Heart right ventricle (tissue), 16 donors: ENCODE results near the gene HTR2B. TPM values are rescaled to one million over a fixed set of nuclear protein-coding genes. Genes with fewer than 3 reads are reported as not detected.

ENCODE experiments used
- ATAC-seq, 8 donors: fragments of 200-7000 bp; cut with Tn5 transposase; one replicate each; pipeline ENCODE4 v1.9.1; 2020; ENCODE audit warnings: mild to moderate bottlenecking in 8 of 8, moderate library complexity in 8 of 8, moderate number of reproducible peaks in 1 of 8
- DNase-seq, 2 donors: peaks; one replicate each; pipeline ENCODE4 v3.0.0-alpha.2; 2020
- H3K27ac ChIP-seq, 10 donors: fragments of 200-600 bp; sonication (generic) in 2 of 10; one replicate each; pipeline versions ENCODE4 v1.5.0 to v1.8.0; 2020 to 2022; ENCODE audit warnings: mild to moderate bottlenecking in 3 of 10
- H3K27me3 ChIP-seq, 7 donors: fragments of 200-600 bp; one replicate each; pipeline ENCODE4 v1.8.0; 2021 to 2022; ENCODE audit warnings: mild to moderate bottlenecking in 2 of 7
- H3K36me3 ChIP-seq, 9 donors: fragments of 200-600 bp; sonication (generic) in 1 of 9; one replicate each; pipeline versions ENCODE4 v1.5.0 to v1.8.0; 2020 to 2022; ENCODE audit warnings: mild to moderate bottlenecking in 2 of 9
- H3K4me1 ChIP-seq, 9 donors: fragments of 200-600 bp; sonication (generic) in 1 of 9; one replicate each; pipeline versions ENCODE4 v1.5.0 to v1.8.0; 2020 to 2022; ENCODE audit warnings: mild to moderate bottlenecking in 4 of 9
- H3K4me3 ChIP-seq, 10 donors: fragments of 200-600 bp; sonication (generic) in 2 of 10; one replicate each; pipeline versions ENCODE4 v1.5.0 to v1.8.0; 2020 to 2022; ENCODE audit warnings: mild to moderate bottlenecking in 7 of 10, moderate library complexity in 2 of 10
- H3K9me3 ChIP-seq, 11 donors: fragments of 200-600 bp in 10 of 11; sonication (generic) in 2 of 11; one replicate each; pipeline versions ENCODE4 v1.5.0 to v1.8.0; 2013 to 2022; ENCODE audit warnings: mild to moderate bottlenecking in 2 of 11, control low read depth in 1 of 11, moderate library complexity in 1 of 11
- WGBS, 2 donors: extraction: QIAGEN DNeasy Blood & Tissue Kit; methylation state at CpG; one replicate each; pipeline ENCODE4 v1.1.7; 2013; ENCODE audit warnings: inconsistent platforms in 1 of 2; 5-methylcytosine and 5-hydroxymethylcytosine counted together
- intact Hi-C, 10 donors: fragments of 100-400 bp; cut with DNase I; formaldehyde crosslinking; loops; one replicate each; pipeline versions ENCODE4 v1.11.1 to v1.14.2; 2022
- polyA plus RNA-seq, 2 donors: library from polyadenylated mRNA; stranded (reverse); fragments of 200-250 nt; gene quantifications; one replicate each; pipeline ENCODE4 v1.2.3, GENCODE V29; 2013
- total RNA-seq, 10 donors: library from RNA; stranded (reverse); fragmentation: NEBNext Ultra II Directional in 3 of 10; extraction: Animal tissue kit (Norgen Biotek cat#: 25700) in 3 of 10; gene quantifications; one replicate each; pipeline versions ENCODE4 v1.2.1 to v1.2.4, GENCODE V29; 2021 to 2023
- TF ChIP-seq, protein P1 (sequence below), 9 donors: fragments of 200-600 bp; sonication (generic) in 2 of 9; IDR thresholded peaks; one replicate each; pipeline versions ENCODE4 v1.5.0 to v1.8.0; 2021 to 2022; ENCODE audit warnings: antibody characterized with exemption in 9 of 9, mild to moderate bottlenecking in 5 of 9, moderate library complexity in 1 of 9
- donor health status: Arrhythmogenic right ventricular cardiomyopathy.
- donor health status: ischemic (EF 13 %, LVEDD 7.1; RV severe dilation, severe dysfunction).
- donor health status: healthy with polysubstance abuse.
- donor health status: DM: no; HTN: yes; CAD: no.
- donor health status: DM: no; HTN: no; CAD: no.
- donor health status: ischemic (EF 25% LVEDD 6.9; RV normal size, moderate dysfunction).
- donor health status: ischemic (EF 25% LVEDD 5.7; RV mildly dilated, moderate dysfunction).
- donor health status: healthy.
- donor health status: DM: yes; HTN: yes; CAD: no.
- donor health status: Ischemic cardiomyopathy.
- donor health status: ischemic (EF 35%, LVEDD 5.7; RV mildly dilated, moderate dysfunction).
- donor health status: nonischemic (EF 11% LVEDD 7.7; RV severe dilation, severe dysfunction).
- donor health status: DM: yes; HTN: yes; CAD: no.
- donor health status: PGD.
- donor health status: ischemic (EF 29% LVEDD 5.4; RV normal size, mild dysfunction).
- donor health status: nonischemic (EF 23%, LVEDD 6.1; RV moderate dilation, normal function).

The HTR2B gene
- total and polyA plus RNA-seq, 12 donors: 0.10 to 2.7 (median 0.71) TPM; not detected in 1

DNA sequence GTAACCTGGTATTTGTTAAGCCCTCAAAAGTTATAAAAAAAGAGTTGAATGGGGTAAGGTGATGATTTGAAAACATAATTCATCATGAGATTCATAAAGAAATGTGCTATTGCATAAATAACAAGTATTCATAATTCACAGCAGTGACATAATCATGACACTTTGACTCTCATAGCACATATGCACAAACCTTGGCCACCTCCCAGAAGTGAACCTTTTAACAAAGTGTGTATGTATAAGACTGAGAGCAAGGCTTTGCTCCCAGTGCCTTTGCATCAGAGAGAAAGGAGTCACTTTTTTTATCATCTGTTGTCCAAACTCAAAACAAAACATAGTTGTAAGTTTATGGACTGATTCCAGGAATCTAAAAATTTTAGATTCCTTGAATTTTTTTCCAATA lies 15.0 kb upstream of the HTR2B start:
- DNase-seq (no peak), ATAC-seq (no peak)
- H3K27me3 ChIP-seq: no peaks in the 10 kb centered on the region
- no peak overlapping the region for H3K4me3 ChIP-seq
- TF ChIP-seq, protein P1, sequence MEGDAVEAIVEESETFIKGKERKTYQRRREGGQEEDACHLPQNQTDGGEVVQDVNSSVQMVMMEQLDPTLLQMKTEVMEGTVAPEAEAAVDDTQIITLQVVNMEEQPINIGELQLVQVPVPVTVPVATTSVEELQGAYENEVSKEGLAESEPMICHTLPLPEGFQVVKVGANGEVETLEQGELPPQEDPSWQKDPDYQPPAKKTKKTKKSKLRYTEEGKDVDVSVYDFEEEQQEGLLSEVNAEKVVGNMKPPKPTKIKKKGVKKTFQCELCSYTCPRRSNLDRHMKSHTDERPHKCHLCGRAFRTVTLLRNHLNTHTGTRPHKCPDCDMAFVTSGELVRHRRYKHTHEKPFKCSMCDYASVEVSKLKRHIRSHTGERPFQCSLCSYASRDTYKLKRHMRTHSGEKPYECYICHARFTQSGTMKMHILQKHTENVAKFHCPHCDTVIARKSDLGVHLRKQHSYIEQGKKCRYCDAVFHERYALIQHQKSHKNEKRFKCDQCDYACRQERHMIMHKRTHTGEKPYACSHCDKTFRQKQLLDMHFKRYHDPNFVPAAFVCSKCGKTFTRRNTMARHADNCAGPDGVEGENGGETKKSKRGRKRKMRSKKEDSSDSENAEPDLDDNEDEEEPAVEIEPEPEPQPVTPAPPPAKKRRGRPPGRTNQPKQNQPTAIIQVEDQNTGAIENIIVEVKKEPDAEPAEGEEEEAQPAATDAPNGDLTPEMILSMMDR (IDR thresholded peaks at IDR 0.05): no peak
- H3K4me1 ChIP-seq: peaks cover 0 to 11% (median 0%) of the 10 kb centered on the region in 9 donors
- H3K36me3 ChIP-seq: peaks cover 0 to 38% (median 0%) of the 10 kb centered on the region in 9 donors
- no peak overlapping the region for H3K27ac ChIP-seq
- H3K9me3 ChIP-seq: no peaks in the 10 kb centered on the region
- intact Hi-C loops: no loop called here

- Histone ChIP-seq H3K9me3 (no peaks in the 10 kb centered on the region), H3K27ac (no peak overlapping the region), H3K27me3 (no peaks in the 10 kb centered on the region), H3K36me3 (peaks cover 0 to 32% (median 0%) of the 10 kb centered on the region in 9 donors), H3K4me1 (peaks cover 0 to 16% (median 2%) of the 10 kb centered on the region in 9 donors), H3K4me3 (no peak overlapping the region)
- WGBS, 2 donors: 73 to 82% methylated on average over 8 of the region's 8 CpGs
- ATAC-seq: peak in 3 of 8 donors; percentile 28 to 42 (median 31)
- TF ChIP-seq, protein P1 (IDR thresholded peaks at IDR 0.05): no peak
- no peak for DNase-seq
- intact Hi-C loops: no loop called here
These were observed 13.9 kb upstream of the HTR2B start for GRCh38 chr2:231138699-231139098.

DNA sequence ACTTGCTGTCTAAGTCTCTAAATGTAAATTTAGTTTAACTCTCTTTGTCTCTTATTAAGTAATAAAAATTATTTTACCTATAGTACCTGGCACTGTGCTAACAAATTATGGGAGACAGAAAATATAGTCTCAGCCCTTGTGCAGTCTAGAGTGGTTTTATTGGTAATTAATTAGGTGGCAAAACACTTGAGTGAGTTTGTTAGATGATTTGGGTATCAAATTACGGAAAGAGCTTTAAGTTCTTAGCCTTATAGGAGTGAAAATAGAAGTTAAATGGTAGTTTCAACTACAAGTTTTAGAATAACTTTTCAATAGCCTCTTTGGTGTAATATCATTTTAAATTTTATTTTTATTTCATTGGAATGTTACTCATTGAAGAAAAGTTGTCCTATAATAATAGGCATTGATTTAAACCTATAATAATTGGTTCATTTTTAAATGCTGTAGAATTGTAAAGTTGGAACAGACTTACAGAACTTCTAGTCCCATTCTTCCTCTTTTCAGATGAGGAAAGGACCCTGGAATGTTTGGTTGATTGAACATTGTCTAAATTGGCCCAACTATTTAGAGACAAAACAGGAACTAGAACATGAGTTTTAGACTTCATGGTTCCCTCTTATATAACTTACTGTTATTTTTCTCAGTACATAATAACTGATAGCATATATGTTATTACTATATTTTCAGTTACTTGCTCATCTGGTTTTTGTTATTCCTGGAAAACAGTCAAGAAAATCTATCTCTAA lies 10.2 kb upstream of the HTR2B start:
- TF ChIP-seq, protein P1 (IDR thresholded peaks at IDR 0.05): no peak
- H3K4me3 ChIP-seq: no peak overlapping the region
- 97 to 98% methylated on average over 1 of the region's 1 CpG for WGBS, 2 donors
- DNase-seq (no peak), ATAC-seq (no peak)
- peak overlapping the region in 4 of 10 donors; percentile 0 to 59 (median 18) for H3K27ac ChIP-seq
- no peaks in the 10 kb centered on the region for H3K9me3 ChIP-seq
- H3K36me3 ChIP-seq: peaks cover 0 to 19% (median 0%) of the 10 kb centered on the region in 9 donors
- H3K4me1 ChIP-seq: peaks cover 0 to 29% (median 13%) of the 10 kb centered on the region in 9 donors
- intact Hi-C loops: no loop called here
- no peaks in the 10 kb centered on the region for H3K27me3 ChIP-seq

GRCh38 chr2:231133365-231134099 lies 8.7 kb upstream of the HTR2B start:
- no peaks in the 10 kb centered on the region for H3K27me3 ChIP-seq
- peaks cover 0 to 29% (median 13%) of the 10 kb centered on the region in 9 donors for H3K4me1 ChIP-seq
- H3K4me3 ChIP-seq: no peak overlapping the region
- TF ChIP-seq, protein P1 (IDR thresholded peaks at IDR 0.05): no peak
- WGBS, 2 donors: 84 to 100% methylated on average over 1 of the region's 1 CpG
- peaks cover 0 to 4% (median 0%) of the 10 kb centered on the region in 9 donors for H3K36me3 ChIP-seq
- intact Hi-C loops: no loop called here
- ATAC-seq (no peak), DNase-seq (no peak)
- H3K27ac ChIP-seq: no peak overlapping the region
- H3K9me3 ChIP-seq: no peaks in the 10 kb centered on the region
